Bronchial epithelial cell (primary cell): Measurements from ENCODE around the gene ATF3. TPM values are rescaled to one million over a fixed set of nuclear protein-coding genes. Genes with fewer than 3 reads are reported as not detected.

Experiments
- DNase-seq: peaks from one replicate; pipeline ENCODE4 v3.0.0-alpha.2; 2010; ENCODE audit warnings: low read depth
- FAIRE-seq: peaks from 2 replicates; lab custom pipeline; 2011; peaks lifted over from hg19 to GRCh38; lab: Jason Lieb, UNC
- H3K27me3 ChIP-seq: 2 replicates; pipeline ENCODE4 v1.5.1; 2011; ENCODE audit warnings: low read length; ENCODE audit not compliant: control insufficient read depth, insufficient read depth
- H3K36me3 ChIP-seq: 2 replicates; pipeline ENCODE4 v1.5.1; 2011; ENCODE audit warnings: low read length; ENCODE audit not compliant: control insufficient read depth, insufficient read depth
- H3K4me3 ChIP-seq: 2 replicates; pipeline ENCODE4 v1.5.1; 2011; ENCODE audit warnings: mild to moderate bottlenecking, low read depth, low read length, control low read depth
- CTCF ChIP-seq: IDR thresholded peaks from 2 replicates; pipeline ENCODE4 v1.5.1; 2011; ENCODE audit warnings: mild to moderate bottlenecking, moderate library complexity, low read length, control low read depth, inconsistent platforms; ENCODE audit not compliant: insufficient read depth, severe bottlenecking
- total RNA-seq: library from RNA; depleted of rRNA; stranded (reverse); fragments of >200 nt; gene quantifications from 2 replicates; pipeline ENCODE4 v1.2.1, GENCODE V29; 2014

Gene ATF3
- total RNA-seq, 1 donor from 2014 or later = 19.2 TPM

- Histone ChIP-seq H3K27me3 (no peaks in the 10 kb centered on the region), H3K4me3 (no peak overlapping the region), H3K36me3 (no peaks in the 10 kb centered on the region)
- DNase-seq (no peak), FAIRE-seq (no peak)
- TF ChIP-seq CTCF = no peak
These were observed 13.9 kb upstream of the ATF3 start for GRCh38 chr1:212594640-212595039.

- Histone ChIP-seq H3K36me3 (no peaks in the 10 kb centered on the region), H3K4me3 (no peak overlapping the region), H3K27me3 (no peaks in the 10 kb centered on the region)
- TF ChIP-seq CTCF = no peak
- DNase-seq = no peak
- no peak for FAIRE-seq
These were observed 13.3 kb upstream of the ATF3 start for GRCh38 chr1:212595229-212595628.

GRCh38 chr1:212595787-212596714 is 12.5 kb upstream of the ATF3 start:
- Histone ChIP-seq H3K36me3 (no peaks in the 10 kb centered on the region), H3K27me3 (no peaks in the 10 kb centered on the region), H3K4me3 (no peak overlapping the region)
- TF ChIP-seq CTCF = peak; percentile 62
- FAIRE-seq (no peak), DNase-seq (peak; percentile 100)

GRCh38 chr1:212596798-212597197 is 11.8 kb upstream of the ATF3 start:
- Histone ChIP-seq H3K36me3 (no peaks in the 10 kb centered on the region), H3K4me3 (no peak overlapping the region), H3K27me3 (no peaks in the 10 kb centered on the region)
- DNase-seq = peak; percentile 18
- FAIRE-seq = no peak
- TF ChIP-seq CTCF = no peak

GRCh38 chr1:212597487-212597886 is 11.1 kb upstream of the ATF3 start:
- Histone ChIP-seq H3K36me3 (no peaks in the 10 kb centered on the region), H3K27me3 (no peaks in the 10 kb centered on the region), H3K4me3 (no peak overlapping the region)
- TF ChIP-seq CTCF = no peak
- DNase-seq (peak; percentile 18), FAIRE-seq (no peak)
